ENCODE data around the gene ACOXL.

Gene ACOXL

GRCh38 chr2:110755491-110756078, 23.2 kb downstream of the ACOXL start:
- DNase-seq (ENCODE audit: low read depth in 2 of 2) = no peak

GRCh38 chr2:110759411-110759810, 27.0 kb downstream of the ACOXL start:
- DNase-seq (ENCODE audit: low read depth in 2 of 2) = no peak

GRCh38 chr2:110764931-110765330, 32.6 kb downstream of the ACOXL start:
- DNase-seq (ENCODE audit: low read depth in 2 of 2) = no peak

- DNase-seq (ENCODE audit: low read depth in 2 of 2) = no peak
These were observed 33.9 kb downstream of the ACOXL start for GRCh38 chr2:110766291-110766690.

GRCh38 chr2:110768591-110768990, 36.2 kb downstream of the ACOXL start:
- no peak for DNase-seq (ENCODE audit: low read depth in 2 of 2)

- no peak for DNase-seq (ENCODE audit: low read depth in 2 of 2)
These were observed 38.1 kb downstream of the ACOXL start for GRCh38 chr2:110770404-110770958.

GRCh38 chr2:110770959-110771431, 38.6 kb downstream of the ACOXL start:
- no peak for DNase-seq (ENCODE audit: low read depth in 2 of 2)

GRCh38 chr2:110771547-110772382, 39.4 kb downstream of the ACOXL start:
- DNase-seq (ENCODE audit: low read depth in 2 of 2) = no peak

- no peak for DNase-seq (ENCODE audit: low read depth in 2 of 2)
These were observed 40.0 kb downstream of the ACOXL start for GRCh38 chr2:110772383-110772755.

- no peak for DNase-seq (ENCODE audit: low read depth in 2 of 2)
These were observed 41.1 kb downstream of the ACOXL start for GRCh38 chr2:110773401-110773921.

- DNase-seq (ENCODE audit: low read depth in 2 of 2) = no peak
These were observed 42.3 kb downstream of the ACOXL start for GRCh38 chr2:110774701-110775100.

GRCh38 chr2:110777531-110778311, 45.3 kb downstream of the ACOXL start:
- DNase-seq (ENCODE audit: low read depth in 2 of 2) = no peak

GRCh38 chr2:110780461-110780860, 48.1 kb downstream of the ACOXL start:
- DNase-seq (ENCODE audit: low read depth in 2 of 2) = no peak

- no peak for DNase-seq (ENCODE audit: low read depth in 2 of 2)
These were observed 51.0 kb downstream of the ACOXL start for GRCh38 chr2:110783196-110783873.

GRCh38 chr2:110784047-110784631, 51.8 kb downstream of the ACOXL start:
- no peak for DNase-seq (ENCODE audit: low read depth in 2 of 2)

GRCh38 chr2:110785439-110785838, 53.1 kb downstream of the ACOXL start:
- DNase-seq (ENCODE audit: low read depth in 2 of 2) = no peak

GRCh38 chr2:110788976-110789375, 56.6 kb downstream of the ACOXL start:
- DNase-seq (ENCODE audit: low read depth in 2 of 2) = no peak

GRCh38 chr2:110789706-110790105, 57.3 kb downstream of the ACOXL start:
- no peak for DNase-seq (ENCODE audit: low read depth in 2 of 2)

- no peak for DNase-seq (ENCODE audit: low read depth in 2 of 2)
These were observed 58.5 kb downstream of the ACOXL start for GRCh38 chr2:110790907-110791306.

- no peak for DNase-seq (ENCODE audit: low read depth in 2 of 2)
These were observed 59.1 kb downstream of the ACOXL start for GRCh38 chr2:110791435-110791834.

GRCh38 chr2:110793034-110793433, 60.7 kb downstream of the ACOXL start:
- DNase-seq (ENCODE audit: low read depth in 2 of 2) = no peak
